Measurements from ENCODE around the gene SETBP1.

Gene SETBP1

GRCh38 chr18:44730803-44731529 is 50.3 kb downstream of the SETBP1 start:
- Histone ChIP-seq H3K9me3 (replicated peaks in 1 of 2; ENCODE audit: control insufficient read depth in 2 of 2, insufficient read depth in 1 of 2, low read depth in 1 of 2, low read length in 2 of 2) (peaks cover 0 to 3% of the 10 kb centered on the region in 2 donors), H3K9ac (ENCODE audit: low read depth, low read length, poor library complexity) (no peak overlapping the region), H3K4me3 (ENCODE audit: low read length in 2 of 2) (no peak overlapping the region), H3K14ac (ENCODE audit: low read length) (no peak overlapping the region), H2BK15ac (ENCODE audit: low read length) (no peak overlapping the region), H3K27me3 (ENCODE audit: control insufficient read depth in 3 of 3, insufficient read depth in 3 of 3, low read depth in 1 of 3, low read length in 3 of 3) (no peaks in the 10 kb centered on the region), H2AK5ac (ENCODE audit: low read depth, low read length) (no peak overlapping the region), H3K4me1 (ENCODE audit: control insufficient read depth in 2 of 2, insufficient read depth in 1 of 2, low read depth in 1 of 2, low read length in 2 of 2) (peaks cover 2 to 19% of the 10 kb centered on the region in 2 donors), H4K91ac (ENCODE audit: low read depth, low read length, poor library complexity) (no peak overlapping the region), H3K79me1 (ENCODE audit: low read depth, low read length) (no peaks in the 10 kb centered on the region), H3K18ac (ENCODE audit: low read length) (no peak overlapping the region), H4K8ac (ENCODE audit: low read depth, low read length) (no peak overlapping the region), H3K27ac (replicated peaks; ENCODE audit: low read length) (no peak overlapping the region), H2BK5ac (ENCODE audit: low read length) (no peak overlapping the region), H3K4me2 (ENCODE audit: insufficient read depth, low read length, poor library complexity, severe bottlenecking) (no peak overlapping the region), H3K36me3 (replicated peaks in 1 of 2; ENCODE audit: control insufficient read depth in 2 of 2, insufficient read depth in 2 of 2, low read length in 2 of 2) (peaks cover 0 to 1% of the 10 kb centered on the region in 2 donors), H3K4ac (ENCODE audit: low read length) (no peak overlapping the region), H2AFZ (ENCODE audit: low read length) (no peak overlapping the region), H2BK120ac (ENCODE audit: low read depth, low read length) (no peak overlapping the region), H2BK12ac (ENCODE audit: low read length) (no peak overlapping the region), H3K23ac (ENCODE audit: low read depth, low read length, poor library complexity) (no peak overlapping the region)
- DNase-seq (ENCODE audit: low spot score): no peak
- no CpG with 5 or more reads among the region's 7 CpGs for WGBS, 2 donors (ENCODE audit: extremely low coverage in 2 of 2, insufficient read length in 2 of 2, insufficient replicate concordance in 1 of 2)

DNA sequence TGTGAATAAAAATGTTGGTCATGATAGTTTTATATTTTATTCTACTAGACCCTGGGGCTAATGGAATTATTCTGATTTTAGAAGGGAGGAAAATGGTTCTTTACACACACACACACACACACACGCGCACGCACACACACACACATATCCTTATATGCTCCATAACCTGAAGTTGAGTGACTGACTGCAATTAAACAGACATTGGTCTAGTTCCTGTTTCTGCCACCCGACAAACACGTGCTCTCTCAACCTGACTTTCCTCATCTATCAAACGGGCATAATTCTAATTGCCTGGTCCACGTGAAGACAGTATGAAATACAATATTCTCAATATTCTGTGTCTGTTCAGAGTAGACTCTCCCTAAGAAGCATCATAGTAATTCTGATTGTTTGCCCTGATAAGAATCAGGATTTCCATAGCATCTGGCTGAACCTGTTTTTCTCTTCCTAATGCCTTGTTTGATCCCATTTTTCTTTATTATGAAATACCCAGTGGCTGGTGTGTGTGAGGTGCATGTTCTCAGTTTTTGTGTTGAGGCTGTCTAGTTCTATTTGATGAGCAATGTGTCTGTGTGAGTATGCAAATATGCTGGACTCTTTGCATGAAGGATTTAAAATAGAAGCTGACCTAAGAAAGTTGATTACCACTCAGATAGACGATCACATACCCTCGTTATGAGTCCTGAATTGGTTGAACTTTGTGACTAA is 51.0 kb downstream of the SETBP1 start:
- Histone ChIP-seq H3K4ac (ENCODE audit: low read length) (no peak overlapping the region), H3K36me3 (replicated peaks in 1 of 2; ENCODE audit: control insufficient read depth in 2 of 2, insufficient read depth in 2 of 2, low read length in 2 of 2) (peaks cover 1 to 4% of the 10 kb centered on the region in 2 donors), H2BK120ac (ENCODE audit: low read depth, low read length) (no peak overlapping the region), H3K4me2 (ENCODE audit: insufficient read depth, low read length, poor library complexity, severe bottlenecking) (no peak overlapping the region), H3K9ac (ENCODE audit: low read depth, low read length, poor library complexity) (no peak overlapping the region), H4K8ac (ENCODE audit: low read depth, low read length) (no peak overlapping the region), H2AFZ (ENCODE audit: low read length) (no peak overlapping the region), H3K4me1 (ENCODE audit: control insufficient read depth in 2 of 2, insufficient read depth in 1 of 2, low read depth in 1 of 2, low read length in 2 of 2) (peaks cover 2 to 16% of the 10 kb centered on the region in 2 donors), H4K91ac (ENCODE audit: low read depth, low read length, poor library complexity) (no peak overlapping the region), H3K27me3 (ENCODE audit: control insufficient read depth in 3 of 3, insufficient read depth in 3 of 3, low read depth in 1 of 3, low read length in 3 of 3) (no peaks in the 10 kb centered on the region), H3K9me3 (replicated peaks in 1 of 2; ENCODE audit: control insufficient read depth in 2 of 2, insufficient read depth in 1 of 2, low read depth in 1 of 2, low read length in 2 of 2) (peaks cover 0 to 3% of the 10 kb centered on the region in 2 donors), H2BK15ac (ENCODE audit: low read length) (no peak overlapping the region), H3K4me3 (ENCODE audit: low read length in 2 of 2) (no peak overlapping the region), H3K18ac (ENCODE audit: low read length) (no peak overlapping the region), H3K79me1 (ENCODE audit: low read depth, low read length) (no peaks in the 10 kb centered on the region), H3K23ac (ENCODE audit: low read depth, low read length, poor library complexity) (no peak overlapping the region), H2BK5ac (ENCODE audit: low read length) (no peak overlapping the region), H2BK12ac (ENCODE audit: low read length) (no peak overlapping the region), H2AK5ac (ENCODE audit: low read depth, low read length) (no peak overlapping the region), H3K14ac (ENCODE audit: low read length) (no peak overlapping the region), H3K27ac (replicated peaks; ENCODE audit: low read length) (no peak overlapping the region)
- DNase-seq (ENCODE audit: low spot score): no peak
- no CpG with 5 or more reads among the region's 9 CpGs for WGBS, 2 donors (ENCODE audit: extremely low coverage in 2 of 2, insufficient read length in 2 of 2, insufficient replicate concordance in 1 of 2)

DNA sequence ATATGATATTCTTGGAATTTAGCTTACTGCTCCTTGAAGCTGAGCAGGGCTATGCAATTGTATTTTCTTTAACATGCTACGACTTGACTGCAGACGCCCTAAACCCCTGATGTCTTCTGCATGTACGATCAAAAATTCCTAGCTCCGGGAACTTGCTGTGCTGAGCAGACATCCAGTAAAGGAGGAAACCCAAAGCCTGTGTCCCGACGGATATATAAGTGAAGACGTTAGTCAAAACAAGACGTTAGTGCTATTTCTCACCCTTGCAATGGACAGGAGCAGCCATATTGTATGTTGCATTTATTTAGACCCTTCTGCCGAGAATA is 51.5 kb downstream of the SETBP1 start:
- no peak overlapping the region for H3K23ac ChIP-seq (ENCODE audit: low read depth, low read length, poor library complexity)
- DNase-seq (ENCODE audit: low spot score): no peak
- H2BK120ac ChIP-seq (ENCODE audit: low read depth, low read length): no peak overlapping the region
- WGBS, 2 donors (ENCODE audit: extremely low coverage in 2 of 2, insufficient read length in 2 of 2, insufficient replicate concordance in 1 of 2): no CpG with 5 or more reads among the region's 9 CpGs
- H2AFZ ChIP-seq (ENCODE audit: low read length): no peak overlapping the region
- no peak overlapping the region for H3K14ac ChIP-seq (ENCODE audit: low read length)
- no peak overlapping the region for H2AK5ac ChIP-seq (ENCODE audit: low read depth, low read length)
- no peak overlapping the region for H3K27ac ChIP-seq (replicated peaks; ENCODE audit: low read length)
- H2BK15ac ChIP-seq (ENCODE audit: low read length): no peak overlapping the region
- H4K91ac ChIP-seq (ENCODE audit: low read depth, low read length, poor library complexity): no peak overlapping the region
- no peak overlapping the region for H3K9ac ChIP-seq (ENCODE audit: low read depth, low read length, poor library complexity)
- peaks cover 2 to 15% of the 10 kb centered on the region in 2 donors for H3K4me1 ChIP-seq (ENCODE audit: control insufficient read depth in 2 of 2, insufficient read depth in 1 of 2, low read depth in 1 of 2, low read length in 2 of 2)
- peaks cover 1 to 9% of the 10 kb centered on the region in 2 donors for H3K36me3 ChIP-seq (replicated peaks in 1 of 2; ENCODE audit: control insufficient read depth in 2 of 2, insufficient read depth in 2 of 2, low read length in 2 of 2)
- H4K8ac ChIP-seq (ENCODE audit: low read depth, low read length): no peak overlapping the region
- no peak overlapping the region for H3K4me3 ChIP-seq (ENCODE audit: low read length in 2 of 2)
- H3K4ac ChIP-seq (ENCODE audit: low read length): no peak overlapping the region
- H3K4me2 ChIP-seq (ENCODE audit: insufficient read depth, low read length, poor library complexity, severe bottlenecking): no peak overlapping the region
- H3K79me1 ChIP-seq (ENCODE audit: low read depth, low read length): no peaks in the 10 kb centered on the region
- no peak overlapping the region for H3K18ac ChIP-seq (ENCODE audit: low read length)
- H3K9me3 ChIP-seq (replicated peaks in 1 of 2; ENCODE audit: control insufficient read depth in 2 of 2, insufficient read depth in 1 of 2, low read depth in 1 of 2, low read length in 2 of 2): peaks cover 0 to 3% of the 10 kb centered on the region in 2 donors
- H3K27me3 ChIP-seq (ENCODE audit: control insufficient read depth in 3 of 3, insufficient read depth in 3 of 3, low read depth in 1 of 3, low read length in 3 of 3): no peaks in the 10 kb centered on the region
- H2BK5ac ChIP-seq (ENCODE audit: low read length): no peak overlapping the region
- no peak overlapping the region for H2BK12ac ChIP-seq (ENCODE audit: low read length)

DNA sequence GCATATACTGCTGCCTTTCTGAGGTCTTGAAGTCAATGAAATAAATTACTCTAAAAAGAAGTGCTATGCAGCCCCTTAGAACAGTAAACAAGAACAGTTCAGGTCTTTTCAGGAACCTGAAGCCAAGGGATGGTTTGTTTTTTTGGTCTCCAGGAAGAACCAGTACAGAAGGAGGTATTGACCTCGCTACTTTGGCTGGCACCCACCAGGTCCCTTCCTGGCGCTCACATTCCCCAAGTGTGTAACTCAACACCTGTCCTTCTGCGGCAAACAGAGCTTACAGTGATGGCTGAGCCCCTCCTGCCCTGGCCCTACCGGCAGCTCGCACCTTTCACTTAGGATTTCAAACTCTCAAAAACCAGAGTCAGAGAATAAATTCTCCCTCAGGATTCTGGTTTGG is 51.9 kb downstream of the SETBP1 start:
- Histone ChIP-seq H2BK120ac (ENCODE audit: low read depth, low read length) (no peak overlapping the region), H3K36me3 (replicated peaks in 1 of 2; ENCODE audit: control insufficient read depth in 2 of 2, insufficient read depth in 2 of 2, low read length in 2 of 2) (peaks cover 1 to 9% of the 10 kb centered on the region in 2 donors), H2BK15ac (ENCODE audit: low read length) (no peak overlapping the region), H3K4ac (ENCODE audit: low read length) (no peak overlapping the region), H3K27ac (replicated peaks; ENCODE audit: low read length) (no peak overlapping the region), H2AFZ (ENCODE audit: low read length) (no peak overlapping the region), H3K4me1 (ENCODE audit: control insufficient read depth in 2 of 2, insufficient read depth in 1 of 2, low read depth in 1 of 2, low read length in 2 of 2) (peaks cover 0 to 11% of the 10 kb centered on the region in 2 donors), H4K91ac (ENCODE audit: low read depth, low read length, poor library complexity) (no peak overlapping the region), H3K9ac (ENCODE audit: low read depth, low read length, poor library complexity) (no peak overlapping the region), H3K23ac (ENCODE audit: low read depth, low read length, poor library complexity) (no peak overlapping the region), H3K14ac (ENCODE audit: low read length) (no peak overlapping the region), H3K4me3 (ENCODE audit: low read length in 2 of 2) (no peak overlapping the region), H2BK5ac (ENCODE audit: low read length) (no peak overlapping the region), H3K9me3 (replicated peaks in 1 of 2; ENCODE audit: control insufficient read depth in 2 of 2, insufficient read depth in 1 of 2, low read depth in 1 of 2, low read length in 2 of 2) (peaks cover 0 to 3% of the 10 kb centered on the region in 2 donors), H3K79me1 (ENCODE audit: low read depth, low read length) (no peaks in the 10 kb centered on the region), H4K8ac (ENCODE audit: low read depth, low read length) (no peak overlapping the region), H2AK5ac (ENCODE audit: low read depth, low read length) (no peak overlapping the region), H3K27me3 (ENCODE audit: control insufficient read depth in 3 of 3, insufficient read depth in 3 of 3, low read depth in 1 of 3, low read length in 3 of 3) (no peaks in the 10 kb centered on the region), H3K4me2 (ENCODE audit: insufficient read depth, low read length, poor library complexity, severe bottlenecking) (no peak overlapping the region), H2BK12ac (ENCODE audit: low read length) (no peak overlapping the region), H3K18ac (ENCODE audit: low read length) (no peak overlapping the region)
- no peak for DNase-seq (ENCODE audit: low spot score)
- no CpG with 5 or more reads among the region's 5 CpGs for WGBS, 2 donors (ENCODE audit: extremely low coverage in 2 of 2, insufficient read length in 2 of 2, insufficient replicate concordance in 1 of 2)

Data from neuronal stem cell (in vitro differentiated cells).